Stimulated activated naive CD4-positive, alpha-beta T cell (primary cell): Measurements from ENCODE around the gene SUGP2.
A peak's percentile ranks its signal among the peaks of the same experiment; 100 is the strongest.

Experiments used
- DNase-seq, 6 experiments: peaks; one replicate each; lab custom pipeline; 2025; lab: John Stamatoyannopoulos, UW

The SUGP2 gene

GRCh38 chr19:19033426-19034203, at the start of gene SUGP2, which contains the start of gene ARMC6:
Gene SUGP2, minus strand, starts transcription at chr19:19033517. Its CDS starts 2,446 bp downstream, at chr19:19031071.
Gene ARMC6, plus strand, starts transcription at chr19:19033603. Its CDS starts 607 bp downstream, at chr19:19034210.
- DNase-seq, result peak; percentile 85 to 99 (median 92)

GRCh38 chr19:19081642-19082151, 48.4 kb upstream of the SUGP2 start:
- no peak for DNase-seq

- DNase-seq, result no peak
Measured at GRCh38 chr19:19079571-19079970, 46.3 kb upstream of the SUGP2 start.

GRCh38 chr19:19078801-19079200, 45.5 kb upstream of the SUGP2 start:
- no peak for DNase-seq

GRCh38 chr19:19077103-19077502, 43.8 kb upstream of the SUGP2 start:
- no peak for DNase-seq

GRCh38 chr19:19076476-19076875, 43.2 kb upstream of the SUGP2 start:
- DNase-seq, result no peak

- DNase-seq, result no peak
Measured at GRCh38 chr19:19075126-19075525, 41.8 kb upstream of the SUGP2 start.

- DNase-seq, result no peak
Measured at GRCh38 chr19:19074196-19074882, 41.0 kb upstream of the SUGP2 start.

- DNase-seq, result no peak
Measured at GRCh38 chr19:19071897-19072296, 38.6 kb upstream of the SUGP2 start.

- no peak for DNase-seq
Measured at GRCh38 chr19:19068659-19069654, 35.6 kb upstream of the SUGP2 start.

- no peak for DNase-seq
Measured at GRCh38 chr19:19067276-19068072, 34.2 kb upstream of the SUGP2 start.

GRCh38 chr19:19064811-19065745, 31.8 kb upstream of the SUGP2 start:
- DNase-seq, result peak in 2 of 6 experiments; percentile 15 to 41

GRCh38 chr19:19064098-19064722, 30.9 kb upstream of the SUGP2 start:
- peak in 3 of 6 experiments; percentile 85 to 95 (median 89) for DNase-seq

GRCh38 chr19:19063183-19064097, 30.1 kb upstream of the SUGP2 start, which contains the start of gene SLC25A42:
Gene SLC25A42, plus strand, starts transcription at chr19:19063994. Its CDS starts 32,131 bp downstream, at chr19:19096125.
- DNase-seq, result peak; percentile 97 to 100 (median 98)

- no peak for DNase-seq
Measured at GRCh38 chr19:19062454-19063182, 29.3 kb upstream of the SUGP2 start.

GRCh38 chr19:19061506-19061905, 28.2 kb upstream of the SUGP2 start:
- DNase-seq, result no peak
